AG04449 (cell line): ENCODE results near the gene C5AR1.
A peak's percentile ranks its signal among the peaks of the same experiment; 100 is the strongest.
"Not testable (repeated sequence)": the region's sequence is repeated elsewhere in the genome, so short reads cannot be mapped to it uniquely, and the experiment has no call there.

ENCODE experiments used
- CTCF ChIA-PET: fragments of 350-600 bp; formaldehyde crosslinking; extraction: SDS; loops from one replicate; lab custom pipeline; 2021; ENCODE audit warnings: antibody characterized with exemption; lab: Yijun Ruan, JAX
- POLR2A ChIA-PET: fragments of 400-600, 350-600 bp; formaldehyde crosslinking; extraction: SDS; loops from one replicate; lab custom pipeline; 2020; ENCODE audit warnings: antibody characterized with exemption, inconsistent platforms; lab: Yijun Ruan, JAX
- DNase-seq: peaks from one replicate; pipeline ENCODE4 v3.0.0-alpha.2; 2010; ENCODE audit warnings: low read depth, low spot score
- H3K4me3 ChIP-seq: 2 replicates; pipeline ENCODE4 v1.5.1; 2011; ENCODE audit warnings: low read depth, mild to moderate bottlenecking, control low read depth, low read length
- CTCF ChIP-seq: IDR thresholded peaks from one replicate; pipeline ENCODE4 v1.5.1; 2011; ENCODE audit warnings: mild to moderate bottlenecking, moderate library complexity, low read length, control low read depth, inconsistent platforms; ENCODE audit not compliant: insufficient read depth; ENCODE audit errors: missing control alignments

The C5AR1 gene

GRCh38 chr19:47341734-47342133 is 32.1 kb downstream of the C5AR1 start:
- TF ChIP-seq CTCF = no peak
- H3K4me3 ChIP-seq = no peak overlapping the region
- ChIA-PET CTCF (interaction anchor here (0.7 to 4.5 kb wide), 4 partner anchors 8 to 50 kb away, joined by 3 to 20 read pairs (median 4); no protein-coding TSS in a partner anchor), POLR2A (no interaction called here)
- no peak for DNase-seq

- no peak for DNase-seq
- CTCF ChIA-PET = interaction anchor here (1.1 to 4.5 kb wide), 7 partner anchors 9 to 221 kb away, joined by 3 to 20 read pairs (median 3); partner anchors contain the start of gene C5AR2
- POLR2A ChIA-PET = no interaction called here
These were observed 33.6 kb downstream of the C5AR1 start for GRCh38 chr19:47343194-47343802.

GRCh38 chr19:47344425-47344824 is 34.8 kb downstream of the C5AR1 start:
- ChIA-PET POLR2A (no interaction called here), CTCF (interaction anchor here (0.8 to 4.5 kb wide), 7 partner anchors 9 to 59 kb away, joined by 3 to 20 read pairs (median 3); partner anchors contain the start of gene C5AR2)
- TF ChIP-seq CTCF = no peak
- DNase-seq = no peak
- no peak overlapping the region for H3K4me3 ChIP-seq

More at GRCh38 chr19:47343194-47343802, 33.6 kb downstream of the C5AR1 start:
- TF ChIP-seq CTCF = no peak
- H3K4me3 ChIP-seq = no peak overlapping the region

GRCh38 chr19:47346024-47346423 is 36.4 kb downstream of the C5AR1 start:
- H3K4me3 ChIP-seq, POLR2A ChIA-PET, DNase-seq: not testable (repeated sequence)
- CTCF ChIA-PET = interaction anchor here (1.0 to 2.5 kb wide), 5 partner anchors 9 to 50 kb away, joined by 3 to 11 read pairs (median 4); no protein-coding TSS in a partner anchor

GRCh38 chr19:47348819-47349795 is 39.4 kb downstream of the C5AR1 start, which contains the start of gene DHX34:
TSS of gene DHX34 (plus strand) at chr19:47349315. CDS start at chr19:47353031, 3,716 bp downstream.
- ChIA-PET POLR2A (interaction anchor here (0.6 to 1.0 kb wide), 5 partner anchors 8 to 243 kb away, joined by 3 to 4 read pairs (median 3); no protein-coding TSS in a partner anchor), CTCF (interaction anchor here (0.6 to 5.0 kb wide), 41 partner anchors 8 to 359 kb away, joined by 3 to 87 read pairs (median 6); partner anchors contain the start of genes C5AR1 and C5AR2)
- H3K4me3 ChIP-seq = peak within 1 kb of the TSS; percentile 98
- peak; percentile 95 for TF ChIP-seq CTCF
- peak; percentile 90 for DNase-seq

GRCh38 chr19:47350630-47351029 is 41.0 kb downstream of the C5AR1 start:
- no peak overlapping the region for H3K4me3 ChIP-seq
- DNase-seq = no peak
- ChIA-PET CTCF (interaction anchor here (0.6 to 5.0 kb wide), 14 partner anchors 9 to 260 kb away, joined by 3 to 87 read pairs (median 14); partner anchors contain the start of gene C5AR2), POLR2A (no interaction called here)
- TF ChIP-seq CTCF = no peak
